Peyer's patch (tissue), 4 donors: ENCODE measurements around the gene CYS1.

Experiments used
- POLR2A ChIP-seq, 2 donors: fragments of 450-650 bp; IDR thresholded peaks; one replicate each; pipeline ENCODE4 v1.5.1; 2017; ENCODE audit warnings: antibody characterized with exemption in 2 of 2, mild to moderate bottlenecking in 2 of 2, moderate library complexity in 2 of 2
- TF ChIP-seq, protein P1 (sequence below), 6 experiments: fragments of 450-650 bp in 4 of 6; fragments of 200-600 bp in 2 of 6; sonication (generic) in 1 of 6; IDR thresholded peaks; one replicate each; pipeline ENCODE4 v1.5.1; 2017 to 2019; ENCODE audit warnings: antibody characterized with exemption in 6 of 6, mild to moderate bottlenecking in 3 of 6, moderate library complexity in 1 of 6

DNA sequence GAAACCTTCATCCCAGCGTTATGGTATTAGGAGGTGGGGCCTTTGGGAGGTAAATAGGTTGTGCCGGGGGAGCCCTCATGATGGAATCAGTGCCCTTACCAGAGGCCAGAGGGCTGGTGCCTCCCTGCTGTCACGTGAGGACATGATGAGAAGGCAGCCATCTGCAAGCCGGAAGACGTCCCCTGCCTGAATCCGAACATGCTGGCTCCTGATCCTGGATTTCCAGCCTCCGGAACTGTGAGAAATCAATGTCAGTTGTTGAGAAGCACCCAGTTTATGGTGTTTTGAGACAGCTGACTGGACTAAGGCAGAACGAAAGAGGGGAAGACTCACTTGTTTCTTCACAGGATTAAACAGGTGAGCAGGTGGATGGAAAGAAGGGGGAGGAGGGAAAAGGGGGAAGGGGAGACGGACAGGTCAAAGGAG is 49.9 kb downstream of the CYS1 start:
- TF ChIP-seq, protein P1, sequence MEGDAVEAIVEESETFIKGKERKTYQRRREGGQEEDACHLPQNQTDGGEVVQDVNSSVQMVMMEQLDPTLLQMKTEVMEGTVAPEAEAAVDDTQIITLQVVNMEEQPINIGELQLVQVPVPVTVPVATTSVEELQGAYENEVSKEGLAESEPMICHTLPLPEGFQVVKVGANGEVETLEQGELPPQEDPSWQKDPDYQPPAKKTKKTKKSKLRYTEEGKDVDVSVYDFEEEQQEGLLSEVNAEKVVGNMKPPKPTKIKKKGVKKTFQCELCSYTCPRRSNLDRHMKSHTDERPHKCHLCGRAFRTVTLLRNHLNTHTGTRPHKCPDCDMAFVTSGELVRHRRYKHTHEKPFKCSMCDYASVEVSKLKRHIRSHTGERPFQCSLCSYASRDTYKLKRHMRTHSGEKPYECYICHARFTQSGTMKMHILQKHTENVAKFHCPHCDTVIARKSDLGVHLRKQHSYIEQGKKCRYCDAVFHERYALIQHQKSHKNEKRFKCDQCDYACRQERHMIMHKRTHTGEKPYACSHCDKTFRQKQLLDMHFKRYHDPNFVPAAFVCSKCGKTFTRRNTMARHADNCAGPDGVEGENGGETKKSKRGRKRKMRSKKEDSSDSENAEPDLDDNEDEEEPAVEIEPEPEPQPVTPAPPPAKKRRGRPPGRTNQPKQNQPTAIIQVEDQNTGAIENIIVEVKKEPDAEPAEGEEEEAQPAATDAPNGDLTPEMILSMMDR (IDR thresholded peaks at IDR 0.05) = no peak
- no peak for TF ChIP-seq POLR2A (IDR thresholded peaks at IDR 0.05)
